ENCODE data around the gene NUDCD3.

DNA sequence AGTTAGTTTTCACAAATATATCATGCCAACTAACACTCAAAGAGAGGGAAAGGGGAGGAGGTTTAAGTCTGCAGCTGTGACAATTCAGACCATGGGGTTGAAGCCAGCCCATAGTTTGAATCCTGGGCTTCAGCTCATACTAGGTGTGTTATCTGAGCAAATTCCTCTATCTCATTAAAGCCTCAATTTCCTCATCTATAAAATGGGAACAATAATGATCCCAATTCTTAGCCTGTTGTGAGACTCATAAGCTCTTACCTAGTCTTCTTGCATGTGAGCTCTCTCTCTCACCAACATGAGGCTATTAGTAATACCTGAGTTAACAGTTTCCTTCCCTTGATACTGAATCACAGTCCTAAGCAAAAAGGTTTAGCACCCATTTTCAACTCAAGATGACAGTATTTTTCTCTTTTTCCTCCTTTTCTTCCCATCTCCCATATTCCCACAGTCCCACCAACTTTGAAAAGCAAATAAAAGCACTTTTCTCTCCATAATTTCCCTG lies 49.8 kb downstream of the NUDCD3 start:
- no peak for TF ChIP-seq CTCF (IDR thresholded peaks at IDR 0.05)
- no peak for TF ChIP-seq EZH2phosphoT487 (IDR thresholded peaks at IDR 0.05)
- TF ChIP-seq EZH2 (IDR thresholded peaks at IDR 0.05): no peak
